G401.6 (cell line): Measurements from ENCODE around the gene PRR19.
"Not testable (repeated sequence)": the region's sequence is repeated elsewhere in the genome, so short reads cannot be mapped to it uniquely, and the experiment has no call there.

ENCODE experiments used
- FAIRE-seq: peaks from 2 replicates; lab custom pipeline; 2012; peaks lifted over from hg19 to GRCh38; lab: Jason Lieb, UNC

The PRR19 gene

GRCh38 chr19:42301646-42302203, at the start of gene PRR19:
Gene PRR19, plus strand, starts transcription at chr19:42302132. Its CDS starts 7,453 bp downstream, at chr19:42309585.
- no peak for FAIRE-seq

- FAIRE-seq = no peak
These were observed 49.3 kb upstream of the PRR19 start for GRCh38 chr19:42252365-42253244.

- FAIRE-seq = no peak
These were observed 48.5 kb upstream of the PRR19 start for GRCh38 chr19:42253245-42254088.

- FAIRE-seq = no peak
These were observed 47.7 kb upstream of the PRR19 start for GRCh38 chr19:42254089-42254849.

- no peak for FAIRE-seq
These were observed 46.8 kb upstream of the PRR19 start, which contains the start of gene ERF for GRCh38 chr19:42254850-42255765. Gene ERF, minus strand, starts transcription at chr19:42255128. Its CDS starts 129 bp downstream, at chr19:42254999.

GRCh38 chr19:42255766-42256745, 45.9 kb upstream of the PRR19 start:
- no peak for FAIRE-seq

- FAIRE-seq = not testable (repeated sequence)
These were observed 44.1 kb upstream of the PRR19 start for GRCh38 chr19:42257842-42258241.

- FAIRE-seq = no peak
These were observed 40.2 kb upstream of the PRR19 start for GRCh38 chr19:42261763-42262162.

GRCh38 chr19:42266105-42266504, 35.8 kb upstream of the PRR19 start:
- not testable (repeated sequence) for FAIRE-seq

GRCh38 chr19:42266928-42267603, 34.9 kb upstream of the PRR19 start:
- not testable (repeated sequence) for FAIRE-seq

- no peak for FAIRE-seq
These were observed 34.2 kb upstream of the PRR19 start for GRCh38 chr19:42267644-42268141.

GRCh38 chr19:42268142-42268703, 33.7 kb upstream of the PRR19 start:
- no peak for FAIRE-seq

GRCh38 chr19:42268704-42269477, 33.0 kb upstream of the PRR19 start, which contains the start of gene CIC:
Gene CIC, plus strand, starts transcription at chr19:42269252. Its CDS starts 2,532 bp downstream, at chr19:42271784.
- peak; percentile 99 for FAIRE-seq

- FAIRE-seq = no peak
These were observed 32.2 kb upstream of the PRR19 start for GRCh38 chr19:42269478-42270345.

- no peak for FAIRE-seq
These were observed 31.4 kb upstream of the PRR19 start for GRCh38 chr19:42270346-42271044.

GRCh38 chr19:42271045-42271419, 30.9 kb upstream of the PRR19 start:
- FAIRE-seq = no peak
